HG02870 (cell line): ENCODE measurements around the gene THSD4.
"Not testable (repeated sequence)": the region's sequence is repeated elsewhere in the genome, so short reads cannot be mapped to it uniquely, and the experiment has no call there.

ENCODE experiments used
- ATAC-seq: cut with Tn5 transposase; IDR thresholded peaks from one replicate; pipeline ENCODE4 v1.9.1; 2021; ENCODE audit warnings: mild to moderate bottlenecking, moderate library complexity; ENCODE audit not compliant: unreplicated experiment

Gene THSD4

DNA sequence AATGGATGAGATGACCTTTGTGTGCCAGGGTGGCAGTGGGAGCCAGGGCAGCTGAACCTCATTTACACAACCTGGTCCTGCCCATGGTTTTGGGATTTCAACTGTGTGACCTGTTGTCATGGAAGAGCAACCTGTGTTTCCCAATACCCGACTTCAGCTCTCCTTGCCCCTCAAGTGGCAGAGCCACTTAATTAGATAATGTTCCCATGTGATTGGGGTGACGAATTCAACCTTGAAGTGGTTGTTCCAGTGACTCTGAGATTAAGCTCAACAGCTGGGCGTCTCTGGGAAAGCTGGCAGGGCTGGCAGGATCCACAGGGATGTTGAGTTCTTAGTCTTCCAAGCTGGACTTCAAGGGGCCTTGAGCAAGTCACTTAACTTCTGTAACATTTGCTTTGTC lies 71.0 kb downstream of the THSD4 start:
- ATAC-seq = no peak

GRCh38 chr15:71187078-71187477 lies 71.8 kb downstream of the THSD4 start:
- no peak for ATAC-seq

DNA sequence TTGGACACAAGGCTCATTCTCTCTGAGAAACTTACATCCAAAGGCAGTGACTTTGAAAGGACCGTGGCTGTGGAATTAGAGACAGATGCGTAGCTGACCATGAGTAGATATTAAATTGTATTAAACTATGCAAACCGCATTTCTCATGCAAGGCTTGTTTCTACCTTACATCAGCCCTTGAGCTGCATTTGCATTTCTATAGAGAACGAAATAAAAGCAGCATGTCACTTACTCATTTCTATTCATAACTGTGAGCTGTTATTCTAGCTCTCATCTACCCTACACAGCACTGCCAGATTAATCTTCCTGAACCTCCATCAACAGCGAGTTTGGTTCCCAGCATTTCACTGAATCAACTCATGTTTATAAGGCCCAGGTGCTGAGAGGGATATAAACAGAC lies 72.3 kb downstream of the THSD4 start:
- ATAC-seq = no peak

DNA sequence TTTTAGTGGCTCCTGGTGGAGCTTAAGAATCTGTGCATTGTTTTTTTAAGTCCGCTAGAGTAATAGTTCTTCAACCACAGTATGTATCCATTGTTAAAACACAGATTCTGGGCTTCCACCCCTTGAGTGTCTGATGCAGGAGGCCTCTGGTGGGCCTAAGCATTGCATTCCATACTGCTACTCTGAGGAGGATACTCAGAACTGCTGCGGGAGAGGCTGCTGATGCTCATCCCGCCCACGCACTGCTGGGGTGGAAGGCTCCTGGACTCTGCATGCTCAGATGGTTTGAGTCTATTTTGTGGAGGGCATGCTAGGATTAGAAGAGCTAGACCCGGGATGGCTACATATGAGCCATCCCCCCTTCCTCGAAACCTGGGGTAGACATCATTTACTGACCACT lies 74.4 kb downstream of the THSD4 start:
- ATAC-seq = no peak

DNA sequence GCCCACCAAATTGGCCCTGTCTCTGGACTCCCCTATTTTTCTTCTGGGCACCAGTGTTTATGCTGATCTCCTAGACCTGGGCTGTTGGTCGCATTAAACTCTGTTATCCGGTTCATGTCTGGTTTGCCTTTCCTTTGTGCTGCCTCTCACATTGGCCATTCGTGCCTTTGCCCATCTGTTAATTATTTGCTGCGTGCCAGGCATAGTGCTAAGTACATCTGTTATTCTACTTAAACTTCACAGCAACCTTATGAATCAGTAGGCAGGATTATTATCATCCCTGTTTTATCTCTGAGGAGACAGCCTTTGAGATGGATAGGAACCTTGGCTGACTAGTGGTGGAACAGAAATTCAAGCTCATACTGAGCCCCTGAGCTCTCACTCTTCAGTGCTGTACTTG lies 76.0 kb downstream of the THSD4 start:
- no peak for ATAC-seq

DNA sequence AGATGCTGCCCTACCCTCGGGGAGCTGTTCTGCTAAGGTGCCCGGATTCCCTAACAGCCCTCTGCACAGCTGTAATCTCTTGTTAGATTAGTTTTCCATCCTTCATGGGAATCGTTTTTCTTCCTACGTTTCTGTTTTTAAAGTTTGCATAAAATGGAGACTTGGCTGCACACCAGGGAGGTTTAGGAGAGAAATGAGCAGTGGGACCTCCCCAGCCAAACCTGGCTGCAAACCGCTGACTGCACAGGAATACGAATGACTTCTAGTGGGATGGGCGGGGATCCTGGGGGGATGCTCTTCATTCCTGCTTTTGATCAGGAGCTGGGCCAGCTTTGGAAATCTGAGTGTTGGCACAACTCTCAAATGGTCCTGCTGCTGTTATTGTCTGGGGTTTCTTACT lies 77.5 kb downstream of the THSD4 start:
- no peak for ATAC-seq

GRCh38 chr15:71194286-71194685 lies 79.0 kb downstream of the THSD4 start:
- no peak for ATAC-seq

- no peak for ATAC-seq
These were observed 80.0 kb downstream of the THSD4 start for GRCh38 chr15:71195242-71195641.

DNA sequence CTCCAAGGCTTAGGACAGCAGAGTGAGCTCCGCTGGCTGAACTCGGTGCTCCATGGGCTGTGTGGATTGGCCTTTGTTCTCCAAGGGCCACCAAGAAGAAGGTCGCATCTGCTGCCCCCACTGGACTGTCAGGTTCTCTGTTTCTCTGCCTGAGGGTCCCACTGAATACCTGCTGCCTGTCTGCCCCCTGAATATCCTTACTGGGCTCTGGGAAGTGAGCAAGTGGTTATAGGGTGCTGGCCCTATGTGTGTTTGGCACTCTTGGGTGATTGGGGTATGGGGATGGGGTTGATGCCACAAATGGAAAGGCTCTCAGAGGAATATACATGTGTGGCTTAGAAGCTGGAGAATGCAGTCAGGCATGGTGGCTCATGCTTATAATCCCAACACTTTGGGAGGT lies 82.3 kb downstream of the THSD4 start:
- ATAC-seq = no peak

DNA sequence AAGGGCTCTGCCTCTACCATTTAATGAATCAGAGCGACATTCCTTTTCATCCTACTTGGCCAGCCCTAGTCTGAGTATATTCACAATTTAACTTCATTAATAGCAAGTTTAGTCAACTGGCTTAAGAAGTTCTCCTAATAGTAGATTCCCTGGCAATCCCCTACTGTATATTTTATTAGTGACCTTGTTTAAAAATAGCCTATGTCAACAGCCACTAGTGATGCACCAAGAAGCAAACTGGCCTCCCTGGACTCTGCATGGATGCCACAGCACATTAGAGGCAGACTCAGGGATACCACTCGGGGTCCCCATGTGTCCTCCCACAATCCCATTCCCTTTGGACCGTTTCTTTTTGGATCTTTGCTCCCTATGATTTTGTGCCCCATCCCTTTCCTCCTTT lies 83.6 kb downstream of the THSD4 start:
- no peak for ATAC-seq

DNA sequence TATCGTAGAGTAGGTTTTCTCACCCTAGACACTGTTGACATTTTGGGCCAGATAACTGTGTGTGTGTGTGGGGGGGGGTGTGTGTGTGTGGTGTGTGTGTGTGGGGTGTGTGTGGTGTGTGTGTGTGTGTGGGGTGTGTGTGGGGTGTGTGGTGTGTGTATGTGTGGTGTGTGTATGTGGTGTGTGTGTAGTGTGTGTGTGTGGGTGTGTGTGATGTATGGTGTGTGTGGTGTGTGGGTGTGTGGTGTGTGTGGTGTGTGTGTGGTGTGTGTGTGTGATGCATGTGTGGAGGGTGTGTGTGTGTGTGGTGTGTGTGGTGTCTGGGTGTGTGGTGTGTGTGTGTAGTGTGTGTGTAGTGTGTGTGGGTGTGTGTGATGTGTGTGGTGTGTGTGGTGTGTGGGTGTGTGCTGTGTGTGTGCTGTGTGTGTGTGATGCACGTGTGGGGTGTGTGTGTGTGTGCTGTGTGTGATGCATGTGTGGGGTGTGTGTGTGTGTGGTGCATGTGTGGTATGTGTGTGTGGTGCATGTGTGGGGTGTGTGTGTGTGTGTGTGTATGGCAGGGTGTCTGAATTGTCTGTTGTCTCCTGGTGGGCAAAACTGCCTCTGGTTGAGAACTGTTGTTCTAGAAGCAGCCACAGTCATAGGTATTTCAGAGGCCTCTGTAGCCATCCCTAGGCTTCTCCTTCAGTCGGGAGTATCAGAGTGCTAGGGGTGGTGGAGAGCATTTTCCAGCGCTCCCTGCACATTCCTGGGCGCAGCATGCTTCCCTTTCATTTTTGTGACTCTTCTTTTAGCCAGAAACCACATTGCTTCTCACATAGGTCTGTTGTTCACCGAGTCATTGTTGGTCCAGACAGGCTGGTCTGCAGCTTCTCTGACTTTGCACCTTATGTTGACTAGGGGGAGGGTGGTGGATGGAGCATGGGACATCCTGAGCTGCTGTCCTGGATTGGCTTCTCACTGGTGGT lies 84.4 kb downstream of the THSD4 start:
- ATAC-seq = no peak

DNA sequence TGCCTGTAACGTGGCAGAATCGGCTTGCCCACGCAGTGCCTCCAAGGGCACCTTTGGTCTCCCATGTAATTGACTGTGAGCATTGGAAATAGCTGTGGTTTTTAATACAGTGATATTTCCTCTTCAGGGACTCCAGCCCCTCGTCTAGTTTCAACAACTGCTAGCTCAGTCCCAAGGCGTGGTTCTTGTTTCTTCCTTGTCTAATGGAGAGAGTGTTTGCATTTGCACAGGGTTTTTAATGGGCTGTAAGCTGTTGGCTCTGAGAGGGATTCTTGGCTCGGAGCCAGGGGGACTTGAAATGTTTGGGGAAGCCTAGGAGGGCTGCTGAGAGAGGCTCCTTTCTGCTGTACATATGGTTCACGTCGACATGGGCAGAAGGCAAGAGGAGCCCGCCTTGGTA lies 86.2 kb downstream of the THSD4 start:
- no peak for ATAC-seq

DNA sequence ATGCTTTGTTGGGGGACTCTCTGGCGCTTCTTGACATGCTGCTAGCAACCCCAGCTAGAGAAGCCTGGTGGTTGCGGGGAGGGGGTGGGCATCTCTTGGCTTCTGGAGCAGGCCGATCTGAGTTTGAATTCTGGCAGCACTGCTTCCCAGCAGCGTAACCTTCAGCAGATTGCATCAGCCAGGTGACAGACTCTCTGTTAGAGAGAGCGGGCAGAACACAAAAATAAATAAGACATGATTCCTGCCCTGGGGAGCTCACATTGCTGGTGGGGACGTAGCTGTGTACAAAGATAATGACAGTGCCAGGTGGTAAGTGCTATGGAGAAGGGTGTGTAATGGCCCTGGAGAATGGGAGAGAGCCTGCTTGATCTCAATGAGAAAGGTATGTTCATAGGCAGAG lies 87.4 kb downstream of the THSD4 start:
- no peak for ATAC-seq

- ATAC-seq = no peak
These were observed 88.6 kb downstream of the THSD4 start for GRCh38 chr15:71203586-71204474.

- ATAC-seq = no peak
These were observed 91.9 kb downstream of the THSD4 start for GRCh38 chr15:71207141-71207540.

DNA sequence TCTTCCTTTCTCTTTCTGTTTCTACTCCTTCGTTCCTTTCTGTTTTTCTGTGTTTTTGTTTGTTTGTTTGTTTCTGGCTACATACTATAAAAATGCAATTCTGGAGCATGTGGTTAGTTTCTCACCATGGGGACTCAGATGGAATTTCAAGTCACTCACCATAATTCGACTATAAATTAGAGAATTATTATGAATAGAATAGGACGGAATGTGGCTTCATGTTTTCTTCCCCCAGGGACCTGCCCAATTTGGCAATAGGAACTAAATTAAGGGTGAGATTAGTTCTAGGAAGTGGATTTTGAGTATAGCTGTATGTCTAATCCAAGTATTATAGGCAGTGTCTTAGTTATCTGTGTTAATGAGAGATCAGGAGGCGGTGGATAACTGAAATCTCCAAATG lies 96.9 kb downstream of the THSD4 start:
- no peak for ATAC-seq

- not testable (repeated sequence) for ATAC-seq
These were observed 98.7 kb downstream of the THSD4 start for GRCh38 chr15:71213943-71214342.

DNA sequence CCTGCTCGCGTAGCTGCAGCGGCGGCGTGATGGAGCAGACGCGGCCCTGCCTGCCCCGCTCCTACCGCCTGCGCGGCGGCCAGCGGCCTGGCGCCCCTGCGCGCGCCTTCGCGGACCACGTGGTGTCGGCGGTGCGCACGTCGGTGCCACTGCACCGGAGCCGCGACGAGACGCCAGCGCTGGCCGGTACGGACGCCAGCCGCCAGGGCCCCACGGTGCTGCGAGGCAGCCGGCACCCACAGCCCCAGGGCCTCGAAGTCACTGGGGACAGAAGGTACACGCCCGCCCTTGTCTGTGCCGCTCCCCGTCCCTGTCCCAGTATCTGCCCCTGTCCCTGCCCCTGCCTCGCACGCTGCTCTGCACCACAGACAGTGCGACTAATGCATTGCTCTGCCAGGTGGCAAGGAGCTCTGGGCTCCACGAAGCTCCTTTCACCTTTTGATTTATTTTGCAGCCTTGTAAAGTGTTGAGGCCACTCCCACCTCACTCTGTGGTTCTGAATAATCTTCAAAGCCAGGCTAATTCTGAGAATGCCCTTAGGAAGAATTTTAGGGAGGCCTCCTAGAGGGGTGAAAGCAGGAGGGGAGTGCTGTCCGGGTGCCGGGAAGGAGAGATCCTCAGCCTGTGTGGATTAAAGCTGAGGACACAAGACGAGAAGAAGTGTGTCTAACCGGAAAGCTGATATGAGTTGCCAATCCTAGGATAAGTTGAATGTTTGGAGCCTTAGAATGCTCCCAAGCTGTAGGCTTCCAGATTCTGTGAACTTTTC lies 100.0 kb downstream of the THSD4 start:
- no peak for ATAC-seq

DNA sequence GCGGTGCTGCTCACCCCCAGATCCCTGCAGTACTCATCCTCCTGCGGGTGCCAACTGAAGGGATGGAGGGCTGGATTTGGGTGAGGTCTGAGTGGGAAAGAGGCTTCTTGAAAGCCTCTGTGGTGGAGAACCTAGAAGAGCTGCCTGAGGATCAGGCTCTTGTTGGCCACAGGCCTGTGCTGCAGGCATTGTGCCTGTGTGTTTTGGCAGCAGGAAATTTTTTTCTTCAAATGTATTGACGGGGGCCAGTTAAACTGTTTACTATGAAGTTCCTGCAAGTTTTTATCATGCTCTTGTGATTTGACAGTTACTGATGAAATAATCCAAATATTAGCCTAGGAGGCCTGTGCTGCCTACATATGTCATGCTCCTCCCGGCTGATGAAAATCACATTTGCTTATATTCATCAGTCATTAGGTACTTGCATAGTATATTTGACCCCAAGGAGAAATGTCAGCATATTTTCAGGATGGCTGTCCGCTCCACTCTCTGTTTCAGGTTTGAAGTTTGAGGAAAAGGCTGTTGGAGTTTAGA lies 103.1 kb downstream of the THSD4 start:
- no peak for ATAC-seq

DNA sequence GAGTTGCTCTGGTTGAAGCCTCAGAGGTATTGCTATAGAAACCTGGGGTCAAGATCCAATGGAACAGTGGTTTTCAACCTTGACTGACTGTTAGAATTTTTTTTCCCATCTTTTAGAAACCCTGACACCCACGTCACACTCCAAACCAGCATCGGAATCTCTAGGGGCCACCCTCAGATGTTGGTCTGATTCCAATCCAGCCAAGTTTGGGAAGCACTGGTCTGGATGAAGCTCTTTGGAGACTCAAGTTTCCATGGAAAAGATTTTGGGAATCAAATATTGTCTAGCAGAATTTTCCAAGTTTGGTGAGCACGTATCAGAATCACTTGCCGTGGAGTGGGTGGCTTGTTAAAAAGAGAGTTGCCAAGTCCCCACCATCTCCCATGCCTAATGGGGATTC lies 103.8 kb downstream of the THSD4 start:
- ATAC-seq = no peak

DNA sequence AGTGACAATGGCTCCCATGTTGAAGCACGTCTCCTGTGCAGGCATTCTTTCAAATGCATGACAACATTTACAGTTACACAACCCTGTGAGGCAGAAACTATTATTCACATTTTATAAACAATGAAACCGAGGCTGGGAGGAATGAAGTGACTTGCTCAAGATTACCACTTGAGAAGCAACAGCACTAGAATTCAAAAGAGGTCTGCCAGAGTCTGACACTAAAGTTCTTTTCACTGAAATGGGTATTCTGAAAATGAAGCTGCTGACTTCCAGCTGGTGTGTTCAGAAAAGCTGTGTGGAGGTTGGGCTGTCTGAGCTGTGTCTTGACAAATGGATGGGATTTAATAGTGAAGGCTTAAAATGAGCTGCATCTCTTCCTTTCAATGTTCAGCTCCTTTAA lies 104.4 kb downstream of the THSD4 start:
- ATAC-seq = no peak
